GM10847 (cell line): ENCODE measurements around the gene RNASE12.

ENCODE experiments used
- POLR2A ChIP-seq: IDR thresholded peaks from 2 replicates; pipeline ENCODE4 v1.6.1; 2011; ENCODE audit not compliant: insufficient read length; ENCODE audit errors: extremely low read depth

The RNASE12 gene, protein sequence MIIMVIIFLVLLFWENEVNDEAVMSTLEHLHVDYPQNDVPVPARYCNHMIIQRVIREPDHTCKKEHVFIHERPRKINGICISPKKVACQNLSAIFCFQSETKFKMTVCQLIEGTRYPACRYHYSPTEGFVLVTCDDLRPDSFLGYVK

DNA sequence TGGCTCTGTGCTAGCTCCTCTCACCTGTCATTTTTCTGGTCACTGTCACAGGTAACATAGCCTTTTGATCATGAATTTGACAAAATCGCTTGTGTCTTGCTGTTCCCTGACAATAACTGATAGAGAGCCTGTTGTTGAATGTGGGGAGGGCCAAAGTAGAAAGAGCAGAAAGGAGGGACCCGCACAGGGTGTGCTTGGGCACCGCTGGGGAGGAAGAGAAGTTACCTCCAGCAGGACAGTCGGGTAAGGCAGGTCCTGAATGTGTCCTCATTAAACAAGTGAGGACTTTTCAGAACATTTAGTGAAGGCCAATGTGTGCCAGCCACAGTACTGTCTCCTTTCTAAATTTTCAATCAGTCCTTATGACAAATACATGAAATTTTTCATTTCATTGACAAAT, at the start of gene RNASE12:
Gene RNASE12 (minus strand): TSS at position 142 of the 400 bp plus-strand sequence. CDS start 653 bp downstream, outside the sequence.
- TF ChIP-seq POLR2A: no peak

DNA sequence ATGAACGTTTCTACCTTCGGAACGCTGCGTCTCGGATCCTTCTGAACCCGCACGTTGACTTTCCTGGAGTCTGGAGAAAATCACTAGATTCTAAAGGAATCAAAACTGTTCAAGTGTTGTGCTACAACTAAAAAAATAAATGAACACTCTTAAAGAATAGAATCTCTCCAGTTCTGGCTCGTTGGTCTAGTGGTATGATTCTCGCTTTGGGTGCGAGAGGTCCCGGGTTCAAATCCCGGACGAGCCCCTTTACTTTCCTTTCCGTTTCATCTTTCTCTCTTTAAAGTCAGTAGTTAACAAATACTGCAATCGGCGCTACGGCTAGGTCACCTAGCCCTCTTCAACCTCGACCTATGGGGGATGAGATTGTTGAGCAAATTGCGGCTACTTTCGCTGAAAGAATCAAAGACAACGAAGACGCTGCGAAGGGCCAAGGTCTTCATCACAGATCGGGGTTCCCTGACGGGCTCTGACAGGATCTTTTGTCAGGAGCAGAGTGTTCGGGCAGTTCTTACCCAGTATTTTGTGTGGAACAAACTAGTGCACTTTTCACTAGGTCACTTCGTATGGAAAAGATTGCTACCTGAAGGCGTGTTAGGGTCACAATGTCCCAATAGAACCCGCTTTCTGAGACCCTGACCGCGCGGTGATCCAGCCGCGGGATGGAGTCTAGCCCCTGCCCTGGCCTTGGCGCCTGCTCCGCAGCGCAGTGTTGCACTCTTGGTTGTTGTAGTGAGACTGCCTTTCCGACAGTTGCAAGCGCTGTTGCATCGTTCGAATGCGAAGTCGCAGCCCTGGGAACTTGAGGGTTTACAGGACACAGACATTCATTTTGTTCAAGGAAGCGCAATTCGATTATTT, 41.9 kb upstream of the RNASE12 start:
- TF ChIP-seq POLR2A: no peak

DNA sequence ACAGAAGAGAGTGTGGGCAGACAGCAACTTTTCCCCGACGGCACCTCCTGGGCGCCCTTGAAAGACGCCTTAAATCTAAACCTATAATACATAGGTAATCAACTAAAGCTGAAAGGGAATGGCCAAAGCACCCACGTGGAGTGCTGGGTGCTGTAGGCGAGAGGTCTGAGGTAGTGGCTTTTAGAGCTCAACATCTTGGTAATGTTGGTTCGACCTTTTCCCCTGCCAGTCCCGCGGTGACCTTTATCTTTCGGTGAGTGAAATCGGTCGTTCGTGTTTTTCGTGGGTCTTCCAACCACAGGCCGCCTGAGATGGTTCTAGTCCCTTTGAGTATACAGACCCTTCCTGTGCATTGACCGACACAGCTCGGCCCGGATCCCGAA, 41.3 kb upstream of the RNASE12 start:
- TF ChIP-seq POLR2A: no peak

DNA sequence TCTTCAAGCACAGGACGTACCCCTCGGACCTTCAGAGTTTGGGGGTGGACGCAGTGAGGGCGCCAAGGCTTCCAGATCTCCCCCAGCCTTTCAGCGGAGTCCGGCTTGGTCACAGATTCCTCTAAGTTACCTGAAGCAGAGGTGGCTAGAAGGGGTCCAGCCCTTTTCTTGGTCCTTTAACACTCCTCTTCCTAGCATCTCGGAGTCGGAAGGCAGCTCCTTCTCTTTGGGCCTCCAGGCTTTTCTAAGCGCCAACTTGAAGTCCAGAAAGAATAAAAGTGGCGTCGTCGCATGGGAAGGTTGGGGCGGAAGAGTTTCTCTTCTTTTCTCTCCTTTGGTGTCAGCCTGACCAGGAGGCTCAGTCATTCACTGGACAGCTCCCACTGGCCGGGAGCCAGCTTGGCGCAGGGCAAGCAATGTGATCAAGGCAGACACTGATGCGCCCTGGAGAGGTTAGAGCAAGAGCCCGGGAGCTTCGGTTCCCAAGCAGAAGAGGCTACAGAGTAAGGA, 40.8 kb upstream of the RNASE12 start:
- TF ChIP-seq POLR2A: no peak

DNA sequence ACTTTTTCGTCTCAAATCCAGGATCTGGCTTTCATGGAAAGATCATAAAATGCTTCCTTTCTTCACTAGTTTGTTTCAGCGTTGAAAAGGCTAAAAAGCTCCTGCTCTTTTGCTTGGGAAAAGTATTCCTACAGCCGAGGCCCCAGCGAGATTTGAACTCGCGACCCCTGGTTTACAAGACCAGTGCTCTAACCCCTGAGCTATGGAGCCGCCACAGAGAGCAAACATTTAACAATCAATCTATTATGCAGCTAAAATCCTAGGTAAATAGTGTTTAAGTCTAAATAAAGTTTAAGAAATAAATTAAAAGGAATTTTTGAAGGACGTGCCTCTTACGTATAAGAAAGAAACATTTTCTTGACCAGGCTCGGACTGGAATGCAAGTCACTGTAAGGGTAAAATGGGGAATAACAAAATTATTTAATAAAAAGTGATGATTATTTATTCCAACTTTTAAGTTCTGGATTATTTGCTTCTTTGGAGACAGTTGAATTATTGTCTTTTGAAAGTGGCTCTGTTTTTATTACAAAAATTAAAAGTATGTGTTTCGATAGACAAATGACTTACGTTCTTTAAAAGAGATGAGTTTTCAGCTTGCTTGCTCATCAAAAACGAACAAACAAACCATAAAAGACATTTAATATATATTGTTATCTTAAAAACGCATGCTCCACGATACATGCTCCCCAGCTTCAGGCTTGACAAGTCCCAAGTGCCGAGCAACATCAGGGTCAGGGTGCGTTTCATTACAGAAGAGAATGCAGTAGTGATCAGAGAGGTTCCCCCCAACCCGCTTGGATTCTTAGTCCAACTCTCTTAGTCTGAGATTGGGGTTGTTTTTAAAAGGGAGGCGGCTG, 40.1 kb upstream of the RNASE12 start:
- no peak for TF ChIP-seq POLR2A

DNA sequence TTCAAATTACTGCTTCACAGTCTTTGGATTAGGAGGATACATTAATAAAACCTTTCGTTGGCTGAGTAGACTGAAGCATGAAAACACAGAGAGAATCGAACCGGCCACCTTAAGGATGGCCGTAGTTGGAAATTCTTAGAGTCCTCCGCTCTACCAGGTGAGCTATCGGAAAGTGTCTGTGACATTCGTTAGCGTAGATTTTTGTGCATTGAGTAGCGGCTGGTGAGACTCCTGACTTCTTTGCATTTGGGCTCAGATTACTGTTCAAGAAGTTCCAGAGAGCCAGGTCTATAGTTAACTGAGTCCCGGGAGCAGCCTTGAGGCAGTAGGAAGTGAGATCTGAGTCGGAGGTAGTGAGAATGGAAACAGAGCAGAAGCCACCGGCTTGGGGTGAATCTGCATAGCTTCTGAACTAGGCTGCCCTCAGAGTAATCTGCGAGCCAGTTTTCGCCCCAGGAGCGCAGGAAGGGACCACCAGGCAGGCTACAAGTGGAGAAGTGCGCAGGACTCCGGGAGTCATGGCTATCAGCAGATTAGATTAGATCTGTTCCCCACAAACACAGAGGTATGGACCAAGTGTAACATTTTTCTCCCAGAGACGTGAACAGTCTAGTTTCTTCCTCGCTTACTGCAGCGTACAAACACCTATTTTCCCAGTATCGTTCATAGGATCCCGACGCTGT, 39.3 kb upstream of the RNASE12 start:
- TF ChIP-seq POLR2A: no peak

DNA sequence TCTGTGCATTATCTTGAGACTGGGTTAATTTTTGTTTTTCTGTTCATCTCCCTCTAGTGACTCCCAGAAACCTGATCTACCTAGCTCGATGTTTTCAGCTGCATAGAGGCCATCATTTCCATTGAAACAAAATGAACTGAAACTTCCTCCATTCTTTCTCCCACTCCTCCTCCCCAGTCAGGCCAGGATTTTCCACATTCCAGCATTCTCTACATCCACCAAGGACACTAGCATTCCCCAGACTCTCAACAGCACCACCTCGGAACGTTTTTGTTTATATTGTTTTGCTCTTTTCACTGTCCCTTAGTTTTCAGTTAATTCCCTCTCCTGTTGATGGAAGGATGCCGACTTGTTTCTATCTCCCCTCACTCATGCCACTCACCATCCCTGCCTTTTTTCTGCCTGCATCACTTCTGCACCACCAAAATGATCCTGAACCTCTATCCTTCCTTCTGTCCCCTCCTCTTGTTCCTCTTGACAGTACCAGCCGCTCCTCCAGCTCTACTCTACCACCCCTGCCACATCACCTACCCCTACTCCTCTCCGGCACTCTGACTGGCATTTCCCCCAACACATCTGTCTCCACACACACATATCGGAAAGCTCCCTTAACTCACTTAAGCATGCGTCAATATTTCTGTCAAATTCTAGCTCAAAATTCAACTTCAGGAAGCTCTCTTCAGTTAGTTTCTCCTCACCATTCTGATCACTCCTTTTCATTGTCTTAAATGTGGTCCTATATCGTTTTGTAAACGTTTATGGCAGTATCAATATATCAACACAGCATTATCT, 37.1 kb upstream of the RNASE12 start:
- TF ChIP-seq POLR2A: no peak

DNA sequence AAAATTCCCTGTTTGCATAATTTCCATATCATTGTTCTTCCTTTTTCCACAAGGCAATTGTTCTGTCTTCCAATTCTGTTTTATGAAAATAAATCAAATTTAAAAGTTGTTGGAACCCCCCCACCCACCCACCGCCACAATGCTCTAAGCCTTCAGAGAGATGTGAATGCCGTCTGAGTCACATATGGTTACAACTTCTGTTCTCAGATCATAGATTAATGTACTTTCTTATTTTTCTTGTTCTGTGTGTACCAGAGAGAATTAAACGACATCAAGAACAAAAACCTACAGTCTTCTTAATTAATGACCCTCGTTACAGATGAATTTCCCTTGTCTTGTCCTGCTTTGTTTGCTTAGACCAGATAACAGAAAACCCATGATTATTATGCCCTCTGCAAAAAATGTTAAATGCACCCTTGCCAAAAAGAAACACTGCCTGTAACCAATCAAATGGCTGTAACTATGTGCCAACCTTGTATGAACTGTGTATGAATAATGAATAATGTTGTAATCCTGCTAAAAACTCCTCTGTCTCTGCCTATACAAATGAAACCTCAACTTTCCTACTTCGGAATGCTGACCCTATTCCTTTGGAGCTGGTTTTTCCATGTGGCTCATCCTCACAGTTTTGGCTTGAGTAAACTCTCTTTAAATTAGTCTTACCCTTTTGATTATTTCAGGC, 36.3 kb upstream of the RNASE12 start:
- TF ChIP-seq POLR2A: no peak

DNA sequence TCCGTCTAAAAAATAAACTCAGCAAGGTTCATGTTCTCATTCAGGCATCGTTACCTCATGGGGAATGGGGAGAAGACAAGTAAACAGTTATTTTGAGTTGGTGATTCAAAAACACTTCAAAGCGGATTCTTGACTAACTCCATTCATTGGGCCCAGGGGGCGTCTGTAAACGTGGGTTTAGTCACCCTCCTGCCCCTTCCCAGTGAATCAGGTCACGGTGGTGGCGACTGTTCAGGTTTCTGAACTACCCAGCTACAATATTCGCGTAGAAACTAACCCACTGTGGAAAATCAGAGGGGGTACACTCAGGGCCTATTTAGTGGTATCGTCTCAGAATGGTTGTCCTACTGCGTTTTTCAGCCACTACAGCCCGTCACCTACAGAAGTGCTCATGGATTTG, 35.1 kb upstream of the RNASE12 start:
- TF ChIP-seq POLR2A: no peak

DNA sequence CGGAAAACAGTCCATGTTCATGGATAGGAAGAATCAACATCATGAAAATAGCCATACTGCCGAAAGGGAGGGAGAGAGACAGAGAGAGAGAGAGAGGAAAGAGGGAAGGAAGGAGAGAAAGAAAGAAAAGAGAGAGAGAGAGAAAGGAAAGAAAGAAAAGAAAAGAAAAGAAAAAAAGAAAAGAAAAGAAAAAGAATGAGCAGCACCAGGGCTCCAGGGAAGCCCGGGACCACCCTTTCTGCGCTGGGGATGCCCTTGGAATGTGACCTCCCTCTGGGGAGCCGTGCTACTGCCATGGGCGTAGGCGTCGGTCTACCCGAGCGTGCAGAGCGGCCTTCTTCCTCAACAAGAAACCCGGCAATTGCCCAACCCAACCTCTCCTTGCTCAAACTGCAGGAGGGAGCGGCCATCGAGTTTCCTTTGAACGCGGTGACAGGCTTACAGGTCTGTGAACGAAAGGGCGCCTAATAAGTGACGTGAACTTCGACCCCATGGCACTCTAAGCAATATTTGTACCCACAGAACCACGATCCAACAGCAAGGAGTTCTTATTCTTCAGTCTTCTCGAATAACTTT, 33.4 kb upstream of the RNASE12 start:
- no peak for TF ChIP-seq POLR2A

DNA sequence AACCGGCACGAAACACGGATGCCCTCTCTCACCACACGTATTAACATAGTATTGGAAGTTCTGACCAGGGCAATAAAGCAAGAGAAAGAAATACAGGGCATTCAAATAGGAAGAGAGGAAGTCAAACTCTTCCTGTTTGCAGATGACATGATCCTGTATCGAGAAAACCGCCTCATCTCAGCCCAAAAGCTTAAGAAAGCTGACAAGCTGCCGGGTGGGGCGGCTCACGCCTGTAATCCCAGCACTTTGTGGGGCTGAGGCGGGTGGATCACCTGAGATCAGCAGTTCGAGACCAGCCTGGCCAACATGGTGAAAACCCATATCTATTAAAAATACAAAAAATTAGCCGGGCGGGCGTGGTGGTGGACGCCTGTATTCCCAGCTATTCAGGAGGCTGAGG, 32.6 kb upstream of the RNASE12 start:
- TF ChIP-seq POLR2A: no peak

DNA sequence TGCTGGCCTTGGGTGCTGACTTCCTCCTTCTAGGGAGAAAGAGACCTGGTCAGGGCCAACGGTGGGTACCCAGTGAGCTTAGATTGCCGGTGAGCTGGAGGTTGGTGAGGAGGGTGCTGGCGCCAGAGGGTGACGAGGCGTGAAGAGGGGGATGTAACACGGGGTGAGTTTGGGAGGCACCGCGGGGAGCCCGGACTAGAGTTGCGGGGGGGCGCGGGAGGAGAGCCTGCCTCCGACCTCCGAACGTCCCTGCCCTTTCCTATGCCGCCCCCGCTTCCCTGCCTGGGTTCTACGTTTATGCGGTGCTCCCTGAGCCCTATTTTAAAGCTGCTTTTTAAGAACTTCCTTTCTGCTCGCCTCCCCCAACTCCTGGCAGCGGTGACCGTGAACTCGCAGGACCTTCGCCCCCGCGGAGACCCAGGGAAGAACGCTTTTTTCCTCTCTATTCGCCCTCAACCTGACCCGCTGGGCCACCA, 31.7 kb upstream of the RNASE12 start:
- no peak for TF ChIP-seq POLR2A

DNA sequence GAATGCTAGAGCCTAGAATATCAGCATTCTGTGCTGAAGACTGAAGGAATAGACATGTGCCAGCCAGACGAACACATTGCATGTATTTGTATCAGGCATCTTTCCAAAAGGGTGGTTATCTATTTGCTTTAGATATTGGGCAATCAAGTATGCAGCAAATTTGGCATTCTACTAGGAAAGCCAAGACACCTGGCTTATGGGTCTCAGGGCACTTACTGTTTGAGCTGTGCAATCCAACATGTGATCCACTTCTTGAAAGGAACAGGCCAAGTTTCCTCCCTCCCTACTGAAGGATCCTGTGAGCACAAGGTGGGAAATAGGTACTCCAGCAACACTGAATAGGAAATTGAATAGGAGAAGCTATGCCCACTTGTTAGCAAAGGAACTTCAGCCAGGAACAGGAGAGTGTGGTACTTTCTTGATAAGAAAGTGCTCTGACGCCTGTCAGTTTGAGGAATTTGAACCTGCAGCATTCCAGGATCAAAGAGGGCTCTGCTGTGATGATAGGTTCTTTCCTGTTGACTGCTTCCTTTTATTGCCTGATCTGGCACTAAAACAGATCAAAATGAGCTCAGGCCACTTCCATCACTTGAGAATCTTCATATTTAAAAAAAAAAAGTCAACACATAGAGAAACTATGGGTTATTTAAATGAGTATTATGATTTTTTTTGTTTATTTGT, 29.8 kb upstream of the RNASE12 start:
- no peak for TF ChIP-seq POLR2A
